ENCODE measurements around the gene CD44.

DNA sequence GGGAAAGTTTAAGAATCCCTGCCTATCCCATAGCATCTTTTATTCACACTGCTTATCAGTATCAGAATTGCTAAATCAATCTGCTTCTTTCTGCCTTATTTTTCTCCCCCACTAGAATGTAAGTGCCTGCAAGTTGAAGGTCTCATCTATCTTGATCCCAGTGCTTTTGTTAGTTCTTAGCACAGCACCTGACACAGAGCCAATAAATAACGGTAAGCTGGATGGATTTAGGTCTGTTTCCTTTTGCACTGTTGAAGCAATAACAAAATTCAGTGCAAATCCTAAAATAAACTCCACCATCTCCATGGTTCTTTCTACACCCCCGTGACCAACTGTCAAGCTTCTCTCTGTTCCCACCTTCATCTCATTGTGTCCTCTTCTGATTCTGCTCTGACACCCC lies 36.7 kb upstream of the CD44 start:
- TF ChIP-seq EZH2 (IDR thresholded peaks at IDR 0.05), result no peak
- no peak for TF ChIP-seq POLR2AphosphoS5 (IDR thresholded peaks at IDR 0.05; ENCODE audit: borderline replicate concordance, low read depth, low read length)
- no peak for TF ChIP-seq FOXP2 (optimal IDR thresholded peaks at IDR 0.05; ENCODE audit: control extremely low read depth, extremely low read length, insufficient read depth)

Data from SK-N-MC (cell line).